ENCODE measurements around the gene DNAAF2. TPM values are rescaled to one million over a fixed set of nuclear protein-coding genes. Genes with fewer than 3 reads are reported as not detected.
"Not testable (repeated sequence)": the region's sequence is repeated elsewhere in the genome, so short reads cannot be mapped to it uniquely, and the experiment has no call there.

DNAAF2 gene
- total RNA-seq, 1 donor from 2014 or later, result 7.0 TPM

DNA sequence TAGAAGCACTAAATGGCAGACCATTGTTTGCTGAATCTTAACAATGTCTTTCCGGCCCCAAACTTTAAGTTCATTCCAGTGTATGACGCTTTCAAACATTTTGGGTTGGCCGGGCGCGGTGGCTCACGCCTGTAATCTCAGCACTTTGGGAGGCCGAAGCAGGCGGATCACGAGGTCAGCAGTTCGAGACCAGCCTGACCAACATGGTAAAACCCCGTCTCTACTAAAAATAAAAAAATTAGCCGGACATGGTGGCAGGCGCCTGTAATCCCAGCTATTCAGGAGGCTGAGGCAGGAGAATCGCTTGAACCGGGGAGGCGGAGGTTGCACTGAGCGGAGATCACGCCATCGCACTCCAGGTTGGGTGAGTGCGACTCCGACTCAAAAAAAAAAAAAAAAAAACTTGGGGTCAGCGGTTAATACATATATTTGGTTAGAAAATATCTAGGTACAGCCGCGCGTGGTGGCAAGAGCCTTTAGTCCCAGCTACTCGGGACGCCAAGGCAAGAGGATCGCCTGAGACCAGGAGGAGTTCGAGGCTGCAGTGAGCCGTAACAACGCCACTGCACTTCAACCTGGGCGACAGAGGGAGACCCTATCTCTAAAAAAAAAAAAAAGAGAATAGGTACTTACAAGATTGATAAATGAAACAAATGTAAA, 49.9 kb downstream of the DNAAF2 start:
- DNase-seq, result not testable (repeated sequence)

DNA sequence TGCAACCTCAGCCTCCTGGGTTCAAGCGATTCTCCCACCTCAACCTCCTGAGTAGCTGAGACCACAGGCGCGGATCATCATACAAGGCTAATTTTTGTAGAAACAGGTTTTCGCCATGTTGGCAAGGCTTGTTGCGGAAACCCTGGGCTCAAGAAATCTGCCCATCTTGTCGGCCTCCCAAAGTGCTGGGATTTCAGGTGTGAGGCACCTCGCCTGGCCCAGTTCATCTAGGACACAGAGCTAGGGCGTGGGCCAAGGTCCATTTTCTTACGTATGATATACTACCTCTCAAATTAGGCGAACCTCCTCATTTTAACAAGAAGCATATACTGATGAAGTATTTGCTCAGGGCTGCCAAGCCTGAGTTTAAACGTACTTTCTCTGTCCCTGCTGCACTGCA, 51.0 kb downstream of the DNAAF2 start:
- no peak for DNase-seq

DNA sequence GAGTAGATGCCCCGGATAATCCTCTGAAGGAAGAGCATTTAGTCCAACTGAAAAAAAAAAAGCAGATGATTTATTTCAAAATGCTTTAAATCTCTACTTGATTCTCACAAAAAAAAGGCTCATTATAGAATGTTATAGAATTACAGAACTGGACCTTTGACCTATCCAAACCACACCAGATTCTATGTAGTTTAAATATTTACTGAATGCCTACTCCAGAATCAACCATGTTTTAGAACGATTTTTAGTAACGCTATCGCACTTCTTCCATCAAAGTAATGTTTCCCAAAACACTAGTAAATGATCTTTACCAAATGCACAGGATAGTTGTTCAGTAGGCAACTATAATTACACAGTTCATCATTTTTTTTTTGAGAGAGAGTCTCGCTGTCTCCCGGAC, 51.4 kb downstream of the DNAAF2 start:
- DNase-seq, result no peak

DNA sequence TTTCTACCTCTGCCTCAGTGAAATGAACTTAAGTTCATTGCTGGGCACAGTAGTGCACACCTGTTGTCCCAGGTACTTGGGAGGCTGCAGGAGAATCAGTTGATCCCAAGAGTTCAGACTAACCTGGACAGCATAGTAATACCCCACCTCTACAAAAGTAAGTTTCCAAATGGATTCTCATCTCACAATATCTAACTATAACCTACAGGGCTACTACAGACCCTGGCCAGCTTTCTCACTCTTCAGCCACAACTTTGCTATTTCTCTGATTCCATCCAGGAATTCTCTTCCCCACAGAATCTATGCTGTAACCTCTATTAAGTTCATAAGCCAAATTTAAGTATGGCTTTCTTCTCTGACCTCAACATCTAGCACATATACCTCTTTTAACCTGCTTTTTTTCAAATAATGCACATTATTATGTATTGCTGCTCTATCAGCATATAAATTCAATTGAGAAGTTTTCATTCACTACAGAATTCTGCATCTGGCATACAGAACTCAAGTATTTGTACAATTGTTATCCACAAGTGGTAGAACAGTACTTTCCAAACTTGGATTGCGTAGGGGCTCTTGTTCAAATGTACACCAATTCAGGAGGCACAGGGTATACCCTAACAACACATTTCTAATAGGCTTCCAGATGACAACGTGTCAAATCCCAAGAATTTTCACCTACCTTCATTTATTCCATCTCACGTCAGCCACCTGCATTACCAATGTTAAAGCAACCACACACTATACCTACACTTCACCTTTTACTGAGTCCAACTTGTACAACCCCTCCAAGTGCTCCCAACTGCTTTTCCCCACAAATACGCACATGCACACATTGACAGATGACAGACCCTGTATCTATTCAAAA, 52.7 kb downstream of the DNAAF2 start:
- DNase-seq, result no peak

DNA sequence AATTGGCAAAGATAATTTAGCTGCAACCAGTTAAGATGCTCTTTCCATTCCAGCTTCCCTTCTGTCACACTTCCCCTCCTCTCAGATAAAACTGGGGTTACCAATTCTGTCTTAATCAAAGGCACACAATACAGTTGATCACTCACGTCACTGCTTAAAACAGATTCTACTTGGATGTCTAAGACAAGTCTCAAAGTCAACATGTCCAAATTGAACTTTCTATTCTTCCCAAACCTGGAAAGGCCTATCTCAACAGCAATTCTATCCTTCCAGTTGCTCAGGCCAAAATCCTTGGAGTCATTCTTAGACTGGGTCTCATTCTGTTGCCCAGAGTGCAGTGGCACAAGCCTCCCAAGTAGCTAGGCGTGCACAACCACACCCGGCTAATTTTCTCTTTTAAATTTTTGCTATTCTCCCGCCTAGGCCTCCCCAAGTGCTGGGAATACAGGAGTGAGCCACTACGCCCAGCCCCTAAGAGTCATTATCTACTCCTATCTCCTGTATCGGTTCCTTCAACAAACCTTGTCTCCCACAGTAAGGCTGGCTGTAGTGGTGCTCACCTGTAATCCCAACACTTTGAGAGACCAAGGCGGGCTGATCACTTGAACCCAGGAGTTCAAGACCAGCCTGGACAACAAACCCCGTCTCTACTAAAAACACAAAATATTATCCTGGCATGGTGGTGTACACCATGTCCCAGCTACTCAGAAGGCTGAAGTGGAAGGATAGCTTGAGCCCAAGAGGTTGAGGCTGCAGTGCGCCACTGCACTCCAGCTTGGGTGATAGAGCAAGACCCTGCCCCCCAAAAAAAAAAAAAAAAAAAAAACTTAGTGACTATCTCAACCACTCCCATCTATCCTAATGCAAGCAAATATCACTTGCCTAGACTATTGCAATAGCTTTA, 53.6 kb downstream of the DNAAF2 start:
- no peak for DNase-seq

DNA sequence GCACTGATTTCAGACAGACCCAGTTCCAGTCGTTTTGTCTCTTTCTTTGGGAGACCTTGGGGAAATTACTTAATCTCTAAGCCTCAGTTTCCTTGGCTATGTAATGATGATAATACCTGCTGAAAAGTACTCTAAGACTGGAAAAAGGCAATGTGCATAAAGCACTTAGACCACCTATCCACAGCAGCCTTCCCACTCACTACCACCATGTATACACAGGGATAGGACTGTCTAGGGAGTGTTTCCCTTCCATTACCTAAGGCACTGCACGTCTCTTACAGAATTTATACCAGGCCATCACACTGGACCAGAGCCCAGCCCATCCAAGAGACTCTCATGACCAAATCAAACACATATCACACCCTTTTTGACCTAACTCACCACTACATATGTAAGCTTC, 55.2 kb downstream of the DNAAF2 start:
- DNase-seq, result no peak

DNA sequence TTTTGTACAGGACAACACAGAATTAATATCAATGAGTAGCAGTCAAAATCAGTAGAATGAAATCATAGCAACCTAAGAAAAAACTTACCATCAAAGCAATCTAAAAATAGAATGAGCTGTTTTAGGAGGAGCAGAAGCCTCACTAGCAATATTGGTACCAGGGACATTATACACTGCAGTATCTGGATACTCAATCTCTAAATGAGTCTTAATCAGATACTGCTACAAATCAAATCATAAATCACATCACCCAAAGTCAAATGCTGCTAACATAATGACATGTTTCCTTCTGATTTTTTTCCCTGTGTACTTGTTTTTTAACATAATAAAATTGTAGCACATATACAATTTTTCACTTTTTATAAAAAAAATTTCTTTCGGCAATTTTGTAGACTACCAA, 56.9 kb downstream of the DNAAF2 start:
- no peak for DNase-seq

Small RNAs within 50 kb of the gene (small RNA-seq; reads per million reads assigned to genes)
- gene AL139099.3 (ENCODE audit: low replicate concordance) (not detected), gene AL139099.4 (ENCODE audit: low replicate concordance) (not detected), gene RF00019 (ENCODE audit: low replicate concordance) (not detected), gene RNU6ATAC30P (ENCODE audit: low replicate concordance) (not detected)

Other genes starting within 250 kb of the DNAAF2 start
- 1,388 TPM for gene RPS29, start 48.9 kb downstream of the DNAAF2 start, total RNA-seq
- 9.9 TPM for gene LRR1, start 36.3 kb downstream of the DNAAF2 start, total RNA-seq
- 101 TPM for gene RPL36AL, start 14.6 kb downstream of the DNAAF2 start, total RNA-seq
- 25.2 TPM for gene MGAT2, start 14.4 kb downstream of the DNAAF2 start, total RNA-seq
- 13.4 TPM for gene POLE2, start 53.0 kb upstream of the DNAAF2 start, total RNA-seq
- 10.1 TPM for gene KLHDC1, start 57.9 kb upstream of the DNAAF2 start, total RNA-seq
- gene KLHDC2, start 132.9 kb upstream of the DNAAF2 start, total RNA-seq, result 85.1 TPM
- 115 TPM for gene NEMF, start 217.5 kb upstream of the DNAAF2 start, total RNA-seq

Measured in skin of body (tissue), 3 donors.